Glomerular visceral epithelial cell (primary cell): ENCODE data around the gene DBET.
"Not testable (repeated sequence)": the region's sequence is repeated elsewhere in the genome, so short reads cannot be mapped to it uniquely, and the experiment has no call there.

Source experiments
- DNase-seq: peaks from one replicate; pipeline ENCODE4 v3.0.0-alpha.2; 2016; ENCODE audit errors: extremely low spot score

The DBET gene

GRCh38 chr4:190049378-190050239 lies 14.7 kb upstream of the DBET start:
- DNase-seq, result not testable (repeated sequence)

GRCh38 chr4:190058997-190059396 lies 5.3 kb upstream of the DBET start:
- DNase-seq, result not testable (repeated sequence)

- not testable (repeated sequence) for DNase-seq
Observed at GRCh38 chr4:190064805-190065204, 503 bp downstream of the DBET start.

- not testable (repeated sequence) for DNase-seq
Observed at GRCh38 chr4:190068351-190068750, 4.0 kb downstream of the DBET start.

- not testable (repeated sequence) for DNase-seq
Observed at GRCh38 chr4:190093052-190093451, 28.8 kb downstream of the DBET start.

GRCh38 chr4:190094031-190094430 lies 29.7 kb downstream of the DBET start:
- not testable (repeated sequence) for DNase-seq

GRCh38 chr4:190095335-190095734 lies 31.0 kb downstream of the DBET start:
- not testable (repeated sequence) for DNase-seq

GRCh38 chr4:190099605-190100004 lies 35.3 kb downstream of the DBET start:
- not testable (repeated sequence) for DNase-seq

- not testable (repeated sequence) for DNase-seq
Observed at GRCh38 chr4:190101525-190101924, 37.2 kb downstream of the DBET start.

GRCh38 chr4:190106191-190106590 lies 41.9 kb downstream of the DBET start:
- not testable (repeated sequence) for DNase-seq

- not testable (repeated sequence) for DNase-seq
Observed at GRCh38 chr4:190106611-190107480, 42.5 kb downstream of the DBET start.

GRCh38 chr4:190107766-190108485 lies 43.6 kb downstream of the DBET start:
- not testable (repeated sequence) for DNase-seq

GRCh38 chr4:190108756-190109155 lies 44.5 kb downstream of the DBET start:
- DNase-seq, result not testable (repeated sequence)

GRCh38 chr4:190109390-190110011 lies 45.2 kb downstream of the DBET start:
- not testable (repeated sequence) for DNase-seq

GRCh38 chr4:190110033-190110432 lies 45.7 kb downstream of the DBET start:
- not testable (repeated sequence) for DNase-seq

- DNase-seq, result not testable (repeated sequence)
Observed at GRCh38 chr4:190110570-190111295, 46.4 kb downstream of the DBET start.

GRCh38 chr4:190112879-190113278 lies 48.6 kb downstream of the DBET start:
- not testable (repeated sequence) for DNase-seq

- not testable (repeated sequence) for DNase-seq
Observed at GRCh38 chr4:190114991-190115390, 50.7 kb downstream of the DBET start.
